Dermis blood vessel endothelial cell (primary cell): Measurements from ENCODE around the gene KLC3. TPM values are rescaled to one million over a fixed set of nuclear protein-coding genes. Genes with fewer than 3 reads are reported as not detected.

Experiments used
- DNase-seq: peaks from one replicate; pipeline ENCODE4 v3.0.0; 2010
- total RNA-seq: library from RNA; depleted of rRNA; stranded (reverse); fragments of >200 nt; gene quantifications from 2 replicates; pipeline ENCODE4 v1.2.3, GENCODE V29; 2014

KLC3 gene
- total RNA-seq, 1 donor from 2014 or later: 0.17 TPM

GRCh38 chr19:45380107-45380506 is 39.6 kb downstream of the KLC3 start:
- DNase-seq: no peak

GRCh38 chr19:45382426-45382825 is 41.9 kb downstream of the KLC3 start:
- DNase-seq: no peak

DNA sequence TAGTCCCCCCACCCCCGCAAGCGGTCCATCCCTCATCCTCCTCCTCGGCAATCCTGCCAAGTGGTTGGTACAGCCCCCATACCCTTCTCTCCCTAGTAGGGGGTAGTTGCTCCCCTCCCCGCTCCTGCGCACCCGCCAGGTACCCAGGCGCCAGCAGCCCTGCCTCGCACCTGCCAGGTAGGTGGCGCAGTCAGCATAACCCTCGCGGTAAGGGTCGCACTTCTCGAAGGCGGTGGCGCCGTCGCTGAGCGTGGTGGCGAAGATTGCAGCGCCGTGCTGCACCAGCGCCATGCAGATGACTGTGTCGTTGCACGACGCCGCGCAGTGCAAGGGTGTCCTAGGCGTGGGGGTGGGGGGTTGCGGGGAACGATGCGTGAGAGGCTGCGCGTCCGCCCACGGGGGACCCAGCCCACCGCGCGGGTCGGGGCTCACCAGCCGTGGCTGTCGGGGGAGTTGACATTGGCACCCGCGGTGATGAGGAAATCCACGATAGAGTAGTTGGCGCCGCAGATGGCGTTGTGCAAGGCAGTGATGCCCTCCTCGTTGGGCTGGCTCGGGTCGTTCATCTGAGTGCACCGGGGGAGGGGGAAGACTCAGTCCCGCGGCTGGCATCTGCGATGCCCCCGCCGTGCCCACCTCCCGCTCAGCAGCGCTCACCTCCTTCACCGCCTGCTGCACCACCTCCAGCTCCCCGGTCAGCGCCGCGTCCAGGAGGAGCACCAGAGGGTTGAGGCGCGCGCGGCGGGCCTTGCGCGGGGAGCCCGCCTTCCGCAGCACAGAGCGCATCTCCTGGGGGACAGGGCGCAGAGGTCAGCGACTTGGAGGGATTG is 45.1 kb downstream of the KLC3 start:
- no peak for DNase-seq

DNA sequence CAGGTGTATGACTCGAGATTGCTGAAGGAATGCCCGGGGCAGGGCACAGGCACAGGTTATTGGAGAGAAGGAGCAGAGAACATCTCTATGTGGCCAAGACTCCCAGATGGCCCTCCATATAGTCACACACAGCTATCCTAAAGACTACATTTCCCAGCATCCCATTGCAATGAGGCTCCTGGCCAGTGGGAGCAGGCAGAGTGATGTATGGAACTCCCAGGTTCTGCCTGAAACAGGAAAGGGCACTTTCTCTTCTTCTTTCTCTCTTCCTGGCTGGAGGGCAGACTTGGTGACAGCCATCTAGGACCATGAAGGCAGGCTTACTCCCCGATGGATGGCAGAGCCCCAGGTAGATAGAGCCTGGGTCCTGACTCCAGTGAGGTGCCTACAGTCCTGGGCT is 50.8 kb downstream of the KLC3 start:
- peak; percentile 23 for DNase-seq

DNA sequence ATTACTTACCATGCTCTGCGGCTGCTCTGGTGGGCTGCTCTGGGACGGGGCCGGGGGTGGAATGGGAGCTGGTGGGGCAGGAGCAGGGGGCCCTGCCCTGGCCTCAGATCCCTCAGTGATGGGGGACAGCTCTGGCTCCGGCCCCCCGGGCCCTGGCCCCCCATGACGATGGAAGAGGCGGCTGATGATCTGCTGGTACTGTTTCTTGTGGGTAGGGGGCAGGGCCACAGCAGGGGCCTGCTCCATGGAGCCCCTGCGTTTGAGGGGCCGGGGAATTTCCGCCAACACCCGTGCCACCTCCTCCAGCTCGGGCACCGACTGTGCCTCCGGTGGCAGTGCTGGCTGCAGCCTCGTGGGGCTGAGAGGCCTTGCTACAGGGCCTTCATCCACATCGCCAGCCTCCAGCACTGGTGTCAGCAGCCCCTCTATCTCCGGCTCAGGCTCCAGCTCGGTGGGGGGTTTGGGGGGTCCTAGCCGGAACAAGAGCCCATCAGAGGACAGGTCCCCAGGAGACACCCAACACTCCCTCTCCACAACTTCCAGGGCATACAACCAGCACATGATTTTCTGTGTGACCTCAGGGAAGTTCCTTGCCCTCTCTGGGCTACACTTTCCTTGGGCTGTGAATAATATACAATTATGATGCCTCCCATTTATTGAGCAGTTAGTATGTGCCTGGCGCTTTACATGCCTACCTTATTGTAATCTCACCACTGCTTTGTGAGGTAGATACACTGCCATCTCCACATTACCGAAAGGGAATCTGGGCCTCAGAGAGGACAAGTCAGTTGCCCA is 51.5 kb downstream of the KLC3 start:
- no peak for DNase-seq

GRCh38 chr19:45395821-45396617 is 55.5 kb downstream of the KLC3 start:
- no peak for DNase-seq

- DNase-seq: no peak
Observed at GRCh38 chr19:45400192-45400591, 59.6 kb downstream of the KLC3 start.

Other genes with a start within 250 kb of the KLC3 start
- 31.1 and 39.7 TPM in 2 replicates for gene PPP1R37, start 247.6 kb upstream of the KLC3 start, total RNA-seq
- gene NKPD1, start 179.8 kb upstream of the KLC3 start, total RNA-seq: 0.34 and 0.37 TPM in 2 replicates
- gene TRAPPC6A, start 162.5 kb upstream of the KLC3 start, total RNA-seq: 8.8 and 36.8 TPM in 2 replicates
- gene BLOC1S3, start 162.0 kb upstream of the KLC3 start, total RNA-seq: 8.3 and 10.0 TPM in 2 replicates
- gene EXOC3L2, start 95.3 kb upstream of the KLC3 start, total RNA-seq: 1.7 and 3.1 TPM in 2 replicates
- gene MARK4, start 89.5 kb upstream of the KLC3 start, total RNA-seq: 14.0 and 32.1 TPM in 2 replicates
- not detected in 2 replicates for gene CKM, start 17.9 kb upstream of the KLC3 start, total RNA-seq
- gene ERCC2, start 29.8 kb downstream of the KLC3 start, total RNA-seq: 16.3 and 24.5 TPM in 2 replicates
- 10.9 and 21.0 TPM in 2 replicates for gene PPP1R13L, start 64.3 kb downstream of the KLC3 start, total RNA-seq
- gene POLR1G, start 65.9 kb downstream of the KLC3 start, total RNA-seq: 9.5 and 15.2 TPM in 2 replicates
- gene ERCC1, start 83.2 kb downstream of the KLC3 start, total RNA-seq: 56.5 and 63.1 TPM in 2 replicates
- 0.65 and 23.8 TPM in 2 replicates for gene FOSB, start 127.2 kb downstream of the KLC3 start, total RNA-seq
- gene RTN2, start 156.3 kb downstream of the KLC3 start, total RNA-seq: 9.0 and 10.2 TPM in 2 replicates
- 0.60 and 1.5 TPM in 2 replicates for gene PPM1N, start 157.7 kb downstream of the KLC3 start, total RNA-seq
- gene VASP, start 166.7 kb downstream of the KLC3 start, total RNA-seq: 93.9 and 101 TPM in 2 replicates
- 5.1 and 9.4 TPM in 2 replicates for gene OPA3, start 244.1 kb downstream of the KLC3 start, total RNA-seq